MV-4-11 (cell line): ENCODE measurements around the gene PTGR3.
A peak's percentile ranks its signal among the peaks of the same experiment; 100 is the strongest.

ENCODE experiments used
- DNase-seq: peaks from one replicate; lab custom pipeline; 2025; lab: John Stamatoyannopoulos, UW

Gene PTGR3

GRCh38 chr18:75235896-75236295 lies 27.0 kb upstream of the PTGR3 start:
- no peak for DNase-seq

GRCh38 chr18:75234901-75235300 lies 26.0 kb upstream of the PTGR3 start:
- no peak for DNase-seq

- no peak for DNase-seq
Measured at GRCh38 chr18:75231053-75231406, 22.1 kb upstream of the PTGR3 start.

- DNase-seq = no peak
Measured at GRCh38 chr18:75230163-75231052, 21.5 kb upstream of the PTGR3 start.

DNA sequence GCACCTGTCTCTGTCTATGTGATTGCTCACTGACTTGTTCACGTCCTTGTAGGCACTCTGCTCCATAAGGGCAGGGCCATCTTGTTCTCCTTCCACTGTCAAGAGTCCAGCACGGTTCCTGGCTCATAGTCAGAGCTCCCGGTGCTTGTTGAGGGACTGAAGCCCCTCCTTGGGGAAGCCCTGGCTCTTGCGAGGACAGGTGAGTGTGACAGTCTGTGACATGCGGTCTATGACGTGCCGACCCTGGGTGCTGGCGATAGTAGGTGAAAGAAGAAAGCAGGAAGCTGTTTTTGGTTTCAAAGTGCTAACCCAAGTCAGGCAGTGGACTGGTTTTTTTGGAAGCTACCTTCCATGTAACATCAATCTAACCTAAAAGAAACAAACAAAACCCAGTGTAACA lies 20.5 kb upstream of the PTGR3 start:
- DNase-seq = no peak

DNA sequence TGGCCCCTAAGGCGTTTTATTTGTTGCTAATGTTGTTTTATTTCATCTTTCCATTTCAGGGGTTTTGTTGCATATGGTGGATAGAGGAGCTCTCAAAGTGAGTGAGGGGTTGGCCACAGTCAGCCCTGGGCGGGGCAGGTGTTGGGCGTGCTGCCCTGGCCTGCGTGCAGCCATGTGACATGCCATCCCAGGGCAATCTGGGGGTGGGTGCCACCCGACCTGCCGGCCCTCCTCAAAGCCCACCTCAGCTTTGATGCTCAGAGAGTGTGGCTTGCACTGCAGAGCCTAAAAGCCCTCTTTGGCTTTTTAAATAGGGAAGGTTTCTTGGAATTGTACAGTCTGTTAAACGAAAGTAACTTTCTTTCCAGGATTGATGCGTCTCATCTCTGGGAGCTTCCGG lies 20.0 kb upstream of the PTGR3 start:
- DNase-seq = no peak

DNA sequence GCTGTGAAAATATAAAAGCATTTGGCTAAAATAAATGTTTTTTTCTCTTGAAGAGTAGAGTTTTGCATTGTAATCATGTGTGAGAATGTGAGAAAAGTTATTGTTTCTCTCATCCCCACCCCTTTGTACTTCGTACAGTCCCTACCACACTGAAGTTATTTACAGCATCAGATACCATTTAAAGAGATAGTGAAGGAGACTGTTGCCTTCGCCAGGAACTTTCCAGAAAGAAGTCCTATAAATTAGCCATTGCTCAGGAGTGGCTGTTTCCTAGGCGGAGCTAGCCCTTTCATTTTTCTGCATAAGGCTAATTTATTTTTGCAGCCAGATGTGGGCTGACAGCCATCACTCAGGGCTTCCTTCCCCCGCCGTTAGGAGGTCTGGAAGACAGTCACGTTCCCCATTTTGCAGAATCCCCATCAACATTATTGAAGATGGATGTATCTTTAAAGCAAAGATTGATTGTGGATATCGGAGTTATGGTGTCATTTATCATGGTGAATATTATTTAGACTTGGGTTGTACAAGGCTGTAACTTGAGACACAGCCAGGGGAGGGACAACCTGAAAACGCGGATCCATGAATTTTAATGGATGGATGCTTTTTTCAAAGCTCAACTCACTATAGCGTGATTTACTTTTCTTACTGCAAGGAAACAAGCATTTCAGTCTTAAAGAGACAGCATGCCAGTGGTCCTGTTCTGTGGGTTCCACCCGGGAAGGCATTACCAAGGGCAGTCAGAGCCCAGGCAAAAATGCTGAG lies 18.8 kb upstream of the PTGR3 start:
- DNase-seq = no peak

GRCh38 chr18:75226956-75227316 lies 18.0 kb upstream of the PTGR3 start:
- no peak for DNase-seq

DNA sequence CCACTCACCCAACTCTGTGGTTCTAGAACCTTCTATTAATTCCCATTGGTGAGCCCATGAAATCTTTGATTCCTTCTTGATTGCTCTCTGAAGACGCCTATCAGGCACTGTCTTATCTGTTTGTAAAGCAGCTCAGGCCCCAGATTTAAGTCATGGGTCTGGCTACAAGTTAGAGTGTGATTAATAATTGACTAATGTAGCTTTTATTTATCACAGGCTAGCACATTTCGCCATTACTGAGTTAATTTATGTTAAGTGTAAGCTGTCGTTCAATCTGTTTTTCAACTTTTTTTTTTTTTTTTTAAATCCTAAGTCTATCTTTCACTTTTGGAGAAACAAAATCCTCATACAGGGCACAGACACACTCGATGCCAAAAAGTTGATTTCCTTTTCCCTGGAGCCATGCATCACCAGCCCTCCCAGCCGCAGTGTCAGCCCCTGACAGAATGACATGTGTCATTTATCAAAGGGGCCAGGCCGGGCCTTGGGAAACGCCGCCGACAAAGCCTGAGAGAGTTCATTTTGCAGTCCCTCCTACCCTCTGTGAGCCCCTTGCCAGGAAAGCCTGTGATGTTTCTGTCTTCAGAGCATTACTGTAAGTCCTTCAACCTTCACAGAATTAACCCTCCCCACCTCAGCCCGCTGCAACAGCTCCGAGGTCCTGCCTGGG lies 17.5 kb upstream of the PTGR3 start:
- DNase-seq = no peak

GRCh38 chr18:75223687-75224347 lies 14.9 kb upstream of the PTGR3 start:
- peak; percentile 61 for DNase-seq

- no peak for DNase-seq
Measured at GRCh38 chr18:75222407-75222806, 13.5 kb upstream of the PTGR3 start.

GRCh38 chr18:75221897-75222296 lies 13.0 kb upstream of the PTGR3 start:
- DNase-seq = no peak

DNA sequence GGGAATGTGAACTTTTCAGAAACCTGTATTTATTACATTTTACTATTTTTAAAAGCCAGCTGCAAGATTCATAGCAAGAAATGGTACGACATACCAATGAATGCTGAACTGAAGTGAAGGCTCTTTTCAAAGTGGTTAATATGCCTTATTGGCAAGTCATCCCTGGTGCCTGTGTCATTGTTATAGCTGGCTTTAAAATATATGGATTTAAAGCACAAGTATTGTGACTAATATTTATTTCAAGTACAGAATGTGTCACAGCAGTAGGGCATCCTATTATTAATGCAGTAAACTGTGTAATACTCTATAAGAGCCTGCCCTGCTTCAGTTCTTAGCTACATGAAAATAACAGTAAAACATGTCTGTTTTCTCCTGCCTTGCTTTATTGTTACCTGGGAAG lies 12.5 kb upstream of the PTGR3 start:
- no peak for DNase-seq

DNA sequence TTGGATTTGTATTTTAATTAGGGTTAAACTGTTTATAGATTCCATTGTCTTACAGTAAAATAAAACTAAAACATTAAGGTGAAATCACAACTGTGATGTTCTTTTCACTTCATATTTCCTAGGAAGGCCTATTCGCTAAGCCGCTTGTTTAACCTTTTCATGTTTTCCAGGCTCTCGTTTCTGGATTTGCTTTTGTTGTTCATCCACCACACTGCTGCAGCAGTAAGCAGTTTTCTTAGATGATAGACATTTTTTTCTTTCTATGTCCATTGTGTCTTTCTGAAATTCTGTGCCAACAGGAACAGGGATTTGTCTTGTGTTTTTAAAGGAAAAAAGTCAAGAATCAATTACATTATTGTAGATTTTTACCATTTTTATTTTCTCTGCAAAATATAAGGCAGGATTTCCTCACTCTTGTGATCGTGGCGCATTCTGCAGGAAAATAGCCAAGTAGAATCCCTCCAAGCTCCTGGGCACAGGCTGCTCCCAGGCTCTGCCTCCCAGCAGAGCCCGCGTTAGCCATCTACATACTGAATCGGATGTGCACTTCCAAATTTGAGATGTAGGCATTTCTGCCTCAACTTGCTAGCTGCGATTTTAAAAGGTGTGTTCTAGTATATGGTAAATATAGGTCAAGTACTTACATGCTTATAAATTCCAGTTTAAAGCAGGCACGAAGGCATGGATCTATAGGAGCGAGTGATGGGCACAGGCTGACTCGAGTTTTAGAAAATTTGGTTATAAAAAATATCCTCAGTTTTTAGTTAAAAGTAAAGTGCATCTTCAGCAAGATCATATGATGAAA lies 11.8 kb upstream of the PTGR3 start:
- DNase-seq = no peak

GRCh38 chr18:75219745-75220375 lies 10.9 kb upstream of the PTGR3 start:
- no peak for DNase-seq

DNA sequence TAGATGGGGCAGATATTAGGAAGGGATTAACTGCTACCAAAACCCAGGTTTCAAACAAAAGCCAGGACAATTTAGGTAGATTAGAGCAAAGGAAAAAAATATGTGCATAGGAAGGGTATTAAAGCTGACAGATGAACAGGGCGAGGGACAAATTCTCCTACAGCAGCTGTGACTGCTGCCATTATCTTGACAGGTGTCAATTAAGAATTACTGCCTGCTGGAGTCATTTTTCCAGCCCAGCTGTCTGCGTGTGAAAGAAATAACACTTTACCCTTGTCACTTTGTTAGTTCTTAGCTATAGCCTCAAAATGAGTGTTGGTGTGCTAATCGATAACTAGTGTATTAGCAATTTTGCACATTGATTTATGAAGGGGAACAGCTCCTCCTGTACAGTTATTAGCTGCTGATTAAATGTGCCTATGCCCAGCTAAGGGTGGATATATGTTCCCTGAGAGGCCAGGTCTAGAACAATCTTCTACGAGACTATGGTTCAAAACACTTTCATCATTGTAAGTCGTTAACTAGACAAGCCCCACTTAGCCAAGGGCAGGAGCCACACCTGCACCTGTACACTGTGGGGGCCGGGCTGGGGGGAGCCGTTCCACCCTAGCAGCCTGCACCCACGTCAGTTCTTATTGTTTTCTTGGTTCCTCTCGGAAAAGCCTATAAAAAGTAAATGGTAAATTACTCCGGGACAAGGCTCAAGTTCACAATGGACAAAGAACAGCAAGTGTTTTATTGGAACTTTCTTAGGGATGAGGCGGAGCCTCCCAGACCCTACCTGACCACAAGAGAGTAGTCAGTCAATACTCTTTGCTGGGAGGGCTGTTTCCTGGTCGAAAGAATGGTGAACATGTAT lies 9.4 kb upstream of the PTGR3 start:
- DNase-seq = no peak

- no peak for DNase-seq
Measured at GRCh38 chr18:75216911-75217689, 8.2 kb upstream of the PTGR3 start.

- peak; percentile 63 for DNase-seq
Measured at GRCh38 chr18:75216212-75216910, 7.4 kb upstream of the PTGR3 start.

DNA sequence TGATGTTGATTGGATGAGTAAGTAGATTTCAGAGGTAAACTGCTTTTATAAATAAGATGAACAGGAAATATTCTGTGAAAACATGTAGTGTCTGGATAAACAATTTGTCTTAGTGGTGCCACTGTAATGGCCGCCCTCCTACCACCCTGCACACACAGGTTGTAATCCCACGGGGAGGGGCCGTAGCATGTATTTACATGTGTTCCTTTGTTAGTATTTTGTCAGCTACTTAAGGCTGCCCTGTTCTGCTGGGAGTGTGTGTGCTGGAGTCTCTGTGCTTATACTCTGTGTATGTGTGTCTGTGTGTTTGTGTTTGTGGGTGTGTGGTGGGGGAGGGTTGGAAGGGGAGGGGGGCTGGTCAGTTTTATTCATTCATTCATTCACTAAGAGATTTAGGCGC lies 6.7 kb upstream of the PTGR3 start:
- no peak for DNase-seq
